HUES64 (cell line): ENCODE data around the gene RHBDD1.

Experiments
- H3K27ac ChIP-seq: 2 replicates; pipeline ENCODE4 v1.7.0; 2013; ENCODE audit warnings: low read depth, low read length, inconsistent platforms
- H3K27me3 ChIP-seq: 2 replicates; pipeline ENCODE4 v1.6.1; 2013; ENCODE audit warnings: mild to moderate bottlenecking, low read length; ENCODE audit not compliant: insufficient read depth
- H3K36me3 ChIP-seq: 2 replicates; pipeline ENCODE4 v1.6.1; 2013; ENCODE audit warnings: mild to moderate bottlenecking, low read length; ENCODE audit not compliant: insufficient read depth
- H3K4me1 ChIP-seq: 2 replicates; pipeline ENCODE4 v1.6.1; 2013; ENCODE audit warnings: mild to moderate bottlenecking, low read length, moderate library complexity; ENCODE audit not compliant: insufficient read depth
- H3K4me3 ChIP-seq: 2 replicates; pipeline ENCODE4 v1.5.1; 2013; ENCODE audit warnings: mild to moderate bottlenecking, low read length, moderate library complexity
- H3K9ac ChIP-seq: 2 replicates; pipeline ENCODE4 v1.6.1; 2013; ENCODE audit warnings: mild to moderate bottlenecking, low read depth, low read length
- H3K9me3 ChIP-seq: 2 replicates; pipeline ENCODE4 v1.6.1; 2013; ENCODE audit warnings: low read depth, low read length; ENCODE audit not compliant: insufficient read depth
- WGBS: fragments of 150-250, 120-280 bp; methylation state at CpG from one replicate; pipeline ENCODE4 v1.1.7; 2013; ENCODE audit warnings: missing lambda C conversion rate; 5-methylcytosine and 5-hydroxymethylcytosine counted together

The RHBDD1 gene

GRCh38 chr2:226890286-226890685, 54.4 kb downstream of the RHBDD1 start:
- Histone ChIP-seq H3K9me3 (no peaks in the 10 kb centered on the region), H3K9ac (no peak overlapping the region), H3K36me3 (no peaks in the 10 kb centered on the region), H3K4me3 (no peak overlapping the region), H3K4me1 (no peaks in the 10 kb centered on the region), H3K27me3 (no peaks in the 10 kb centered on the region), H3K27ac (no peak overlapping the region)
- WGBS = no CpG with 5 or more reads among the region's 1 CpG

- no peak overlapping the region for H3K9ac ChIP-seq
- H3K4me1 ChIP-seq = no peaks in the 10 kb centered on the region
- no peak overlapping the region for H3K27ac ChIP-seq
- H3K36me3 ChIP-seq = no peaks in the 10 kb centered on the region
- WGBS = 87% methylated on average over 1 of the region's 2 CpGs
- H3K9me3 ChIP-seq = no peaks in the 10 kb centered on the region
- no peak overlapping the region for H3K4me3 ChIP-seq
- no peaks in the 10 kb centered on the region for H3K27me3 ChIP-seq
These were observed 56.1 kb downstream of the RHBDD1 start for GRCh38 chr2:226891780-226892590.

- no peak overlapping the region for H3K4me3 ChIP-seq
- no peak overlapping the region for H3K9ac ChIP-seq
- 86% methylated on average over 3 of the region's 3 CpGs for WGBS
- H3K27ac ChIP-seq = no peak overlapping the region
- H3K27me3 ChIP-seq = no peaks in the 10 kb centered on the region
- H3K4me1 ChIP-seq = no peaks in the 10 kb centered on the region
- H3K9me3 ChIP-seq = no peaks in the 10 kb centered on the region
- no peaks in the 10 kb centered on the region for H3K36me3 ChIP-seq
These were observed 56.9 kb downstream of the RHBDD1 start for GRCh38 chr2:226892729-226893128.

GRCh38 chr2:226893216-226893615, 57.4 kb downstream of the RHBDD1 start:
- Histone ChIP-seq H3K4me1 (no peaks in the 10 kb centered on the region), H3K27me3 (no peaks in the 10 kb centered on the region), H3K36me3 (no peaks in the 10 kb centered on the region), H3K9ac (no peak overlapping the region), H3K4me3 (no peak overlapping the region), H3K9me3 (no peaks in the 10 kb centered on the region), H3K27ac (no peak overlapping the region)
- WGBS = 93% methylated on average over 4 of the region's 4 CpGs

- H3K4me1 ChIP-seq = no peaks in the 10 kb centered on the region
- H3K36me3 ChIP-seq = no peaks in the 10 kb centered on the region
- no peak overlapping the region for H3K4me3 ChIP-seq
- 92% methylated on average over 3 of the region's 3 CpGs for WGBS
- no peaks in the 10 kb centered on the region for H3K27me3 ChIP-seq
- H3K9me3 ChIP-seq = no peaks in the 10 kb centered on the region
- no peak overlapping the region for H3K9ac ChIP-seq
- no peak overlapping the region for H3K27ac ChIP-seq
These were observed 58.9 kb downstream of the RHBDD1 start for GRCh38 chr2:226894752-226895151.

GRCh38 chr2:226895579-226895978, 59.7 kb downstream of the RHBDD1 start:
- H3K4me1 ChIP-seq = no peaks in the 10 kb centered on the region
- no CpG with 5 or more reads among the region's 2 CpGs for WGBS
- H3K27me3 ChIP-seq = no peaks in the 10 kb centered on the region
- H3K4me3 ChIP-seq = no peak overlapping the region
- H3K9me3 ChIP-seq = no peaks in the 10 kb centered on the region
- H3K36me3 ChIP-seq = no peaks in the 10 kb centered on the region
- no peak overlapping the region for H3K27ac ChIP-seq
- no peak overlapping the region for H3K9ac ChIP-seq

- WGBS = 94% methylated on average over 4 of the region's 4 CpGs
- H3K27me3 ChIP-seq = no peaks in the 10 kb centered on the region
- H3K4me3 ChIP-seq = no peak overlapping the region
- no peaks in the 10 kb centered on the region for H3K36me3 ChIP-seq
- no peaks in the 10 kb centered on the region for H3K9me3 ChIP-seq
- H3K4me1 ChIP-seq = no peaks in the 10 kb centered on the region
- no peak overlapping the region for H3K27ac ChIP-seq
- no peak overlapping the region for H3K9ac ChIP-seq
These were observed 62.3 kb downstream of the RHBDD1 start for GRCh38 chr2:226898121-226898520.

GRCh38 chr2:226898897-226899296, 63.0 kb downstream of the RHBDD1 start:
- Histone ChIP-seq H3K9me3 (no peaks in the 10 kb centered on the region), H3K27ac (no peak overlapping the region), H3K27me3 (no peaks in the 10 kb centered on the region), H3K36me3 (0 out of 2 replicates have a peak, but pooled peaks cover 1% of the 10 kb centered on the region), H3K4me1 (no peaks in the 10 kb centered on the region), H3K9ac (no peak overlapping the region), H3K4me3 (no peak overlapping the region)
- 89% methylated on average over 1 of the region's 3 CpGs for WGBS

- no peak overlapping the region for H3K9ac ChIP-seq
- no peaks in the 10 kb centered on the region for H3K27me3 ChIP-seq
- no peaks in the 10 kb centered on the region for H3K9me3 ChIP-seq
- H3K36me3 ChIP-seq = 0 out of 2 replicates have a peak, but pooled peaks cover 6% of the 10 kb centered on the region
- H3K27ac ChIP-seq = no peak overlapping the region
- no peaks in the 10 kb centered on the region for H3K4me1 ChIP-seq
- no peak overlapping the region for H3K4me3 ChIP-seq
- 91% methylated on average over 4 of the region's 6 CpGs for WGBS
These were observed 66.5 kb downstream of the RHBDD1 start for GRCh38 chr2:226902041-226902966.

- Histone ChIP-seq H3K27me3 (no peaks in the 10 kb centered on the region), H3K9me3 (no peaks in the 10 kb centered on the region), H3K4me3 (no peak overlapping the region), H3K9ac (no peak overlapping the region), H3K27ac (no peak overlapping the region), H3K36me3 (0 out of 2 replicates have a peak, but pooled peaks cover 6% of the 10 kb centered on the region), H3K4me1 (no peaks in the 10 kb centered on the region)
- WGBS = over 99% methylated on average over 4 of the region's 4 CpGs
These were observed 67.3 kb downstream of the RHBDD1 start for GRCh38 chr2:226903179-226903578.

- H3K9me3 ChIP-seq = no peaks in the 10 kb centered on the region
- no peak overlapping the region for H3K4me3 ChIP-seq
- 95% methylated on average over 6 of the region's 6 CpGs for WGBS
- 0 out of 2 replicates have a peak, but pooled peaks cover 6% of the 10 kb centered on the region for H3K36me3 ChIP-seq
- H3K9ac ChIP-seq = no peak overlapping the region
- H3K27me3 ChIP-seq = no peaks in the 10 kb centered on the region
- no peak overlapping the region for H3K27ac ChIP-seq
- H3K4me1 ChIP-seq = no peaks in the 10 kb centered on the region
These were observed 68.7 kb downstream of the RHBDD1 start for GRCh38 chr2:226904592-226904991.
